Neural cell (in vitro differentiated cells): ENCODE measurements around the gene NPAS3. TPM values are rescaled to one million over a fixed set of nuclear protein-coding genes. Genes with fewer than 3 reads are reported as not detected.

Experiments
- H2AFZ ChIP-seq: fragments of 200-600, 300-800 bp; sonication (generic), shearing (Covaris generic); 2 replicates; pipeline ENCODE4 v1.6.0; 2014; ENCODE audit warnings: low read depth, mild to moderate bottlenecking, antibody characterized with exemption, low read length, moderate library complexity
- H3F3A ChIP-seq: fragments of 200-600 bp; shearing (Covaris generic); 2 replicates; pipeline ENCODE4 v1.6.1; 2016; ENCODE audit warnings: mild to moderate bottlenecking, moderate library complexity, mixed read lengths, antibody characterized with exemption, low read length; ENCODE audit not compliant: insufficient read depth, poor library complexity, severe bottlenecking
- H3K27ac ChIP-seq: fragments of 200-600, 300-800 bp; sonication (generic), shearing (Covaris generic); 2 replicates; pipeline ENCODE4 v1.5.1; 2014; ENCODE audit warnings: mild to moderate bottlenecking, low read length, moderate library complexity
- H3K27me3 ChIP-seq: fragments of 300-800, 200-600 bp; sonication (generic), shearing (Covaris generic); 2 replicates; pipeline ENCODE4 v1.6.0; 2014; ENCODE audit warnings: mild to moderate bottlenecking, low read depth, low read length, moderate library complexity; ENCODE audit not compliant: insufficient read depth
- H3K36me3 ChIP-seq: fragments of 300-800, 200-600 bp; sonication (generic), shearing (Covaris generic); 2 replicates; pipeline ENCODE4 v1.5.1; 2014; ENCODE audit warnings: mild to moderate bottlenecking, antibody characterized with exemption, low read length, moderate library complexity; ENCODE audit not compliant: insufficient read depth
- H3K4me2 ChIP-seq: fragments of 300-800, 200-600 bp; sonication (generic), shearing (Covaris generic); 2 replicates; pipeline ENCODE4 v1.6.0; 2014; ENCODE audit warnings: mild to moderate bottlenecking, low read length
- H3K4me3 ChIP-seq: fragments of 300-800, 200-600 bp; sonication (generic), shearing (Covaris generic); 2 replicates; pipeline ENCODE4 v1.5.1; 2014; ENCODE audit warnings: mild to moderate bottlenecking, low read length, moderate library complexity
- H3K79me2 ChIP-seq: fragments of 200-600 bp; shearing (Covaris generic); replicated peaks from 2 replicates; pipeline ENCODE4 v1.6.0; 2014; ENCODE audit warnings: mild to moderate bottlenecking, low read length, moderate library complexity; ENCODE audit not compliant: insufficient read depth
- H3K9ac ChIP-seq: fragments of 300-800, 200-600 bp; sonication (generic), shearing (Covaris generic); 2 replicates; pipeline ENCODE4 v1.6.1; 2016; ENCODE audit warnings: mild to moderate bottlenecking, low read length, mixed read lengths
- H3K9me2 ChIP-seq: fragments of 200-600 bp; shearing (Covaris generic); 2 replicates; pipeline ENCODE4 v1.6.1; 2016; ENCODE audit warnings: mild to moderate bottlenecking, low read length, mixed read lengths; ENCODE audit not compliant: insufficient read depth
- H3K9me3 ChIP-seq: fragments of 200-600, 300-800 bp; sonication (generic), shearing (Covaris generic); 2 replicates; pipeline ENCODE4 v1.6.1; 2016; ENCODE audit warnings: mild to moderate bottlenecking, mixed run types, low read length, moderate library complexity, mixed read lengths
- H4K20me1 ChIP-seq: fragments of 200-600 bp; shearing (Covaris generic); 2 replicates; pipeline ENCODE4 v1.6.1; 2016; ENCODE audit warnings: mild to moderate bottlenecking, mixed run types; ENCODE audit not compliant: insufficient read depth
- EP300 ChIP-seq: fragments of 450-650 bp; conservative IDR thresholded peaks from 2 replicates; pipeline ENCODE4 v1.6.1; 2014; ENCODE audit warnings: antibody characterized with exemption, mild to moderate bottlenecking, moderate library complexity; ENCODE audit not compliant: poor library complexity, severe bottlenecking
- EZH2 ChIP-seq: fragments of 200-600, 300-800 bp; shearing (Covaris generic), sonication (generic); IDR thresholded peaks from 2 replicates; pipeline ENCODE4 v1.6.1; 2014; ENCODE audit warnings: antibody characterized with exemption, low read length, borderline replicate concordance, mild to moderate bottlenecking; ENCODE audit not compliant: insufficient read depth, poor library complexity, severe bottlenecking
- MXI1 ChIP-seq: fragments of 450-650 bp; conservative IDR thresholded peaks from 2 replicates; pipeline ENCODE4 v1.6.1; 2014; ENCODE audit warnings: antibody characterized with exemption, mild to moderate bottlenecking; ENCODE audit not compliant: poor library complexity, severe bottlenecking
- POLR2AphosphoS5 ChIP-seq: IDR thresholded peaks from 2 replicates; pipeline ENCODE4 v1.6.1; 2012
- RAD21 ChIP-seq: fragments of 450-650 bp; conservative IDR thresholded peaks from 2 replicates; pipeline ENCODE4 v1.6.1; 2014; ENCODE audit warnings: antibody characterized with exemption, mild to moderate bottlenecking, moderate library complexity
- SMC3 ChIP-seq: fragments of 450-650 bp; conservative IDR thresholded peaks from 2 replicates; pipeline ENCODE4 v1.6.1; 2014; ENCODE audit warnings: antibody characterized with exemption, mild to moderate bottlenecking, moderate library complexity; ENCODE audit not compliant: poor library complexity
- TAF1 ChIP-seq: IDR thresholded peaks from 2 replicates; pipeline ENCODE4 v1.6.1; 2012; ENCODE audit warnings: low read depth
- polyA plus RNA-seq: library from polyadenylated mRNA; depleted of rRNA; stranded (reverse); fragments of >200 nt; gene quantifications from 2 replicates; pipeline ENCODE4 v1.2.3, GENCODE V29; 2014
- TF ChIP-seq, protein P1 (sequence below): fragments of 450-650 bp; IDR thresholded peaks from 2 replicates; pipeline ENCODE4 v1.5.1; 2014; ENCODE audit warnings: antibody characterized with exemption, mild to moderate bottlenecking, moderate library complexity; ENCODE audit not compliant: poor library complexity, severe bottlenecking
- TF ChIP-seq, protein P2 (sequence below): IDR thresholded peaks from 2 replicates; pipeline ENCODE4 v1.6.1; 2012; ENCODE audit warnings: borderline replicate concordance

The NPAS3 gene
- polyA plus RNA-seq, 1 donor from 2014 or later, result 1.3 TPM

DNA sequence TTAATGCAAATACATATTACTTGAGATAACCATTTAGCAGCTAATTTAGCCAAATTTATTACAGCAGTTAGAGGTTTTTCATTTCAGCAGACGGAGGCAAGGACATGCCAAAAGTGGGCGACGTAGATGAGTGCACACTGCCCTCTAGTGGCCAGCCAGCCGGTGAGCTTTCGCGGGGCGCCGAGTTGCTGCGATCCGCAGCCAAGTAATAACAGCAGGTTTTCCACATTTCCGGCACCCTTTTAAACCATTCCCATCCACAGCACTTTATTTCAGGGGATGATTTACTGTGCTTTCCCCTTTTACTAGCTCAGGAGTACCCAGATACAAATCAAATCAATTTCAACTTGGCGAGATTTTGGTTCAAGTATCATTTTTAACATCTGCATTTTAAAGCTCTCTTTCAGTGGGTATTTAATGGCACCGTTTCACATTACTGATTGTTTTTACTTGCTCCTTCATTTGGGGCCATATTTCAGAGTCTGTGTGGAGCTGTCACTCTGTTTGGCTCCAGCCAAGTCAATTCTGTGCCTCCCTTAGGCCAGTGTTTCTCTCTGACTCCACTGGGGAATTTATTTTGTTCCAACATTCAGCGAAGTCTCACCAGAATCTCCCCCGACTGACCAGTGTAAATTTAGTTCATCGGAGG is 854.2 kb downstream of the NPAS3 start:
- H2AFZ ChIP-seq, result no peak overlapping the region
- no peaks in the 10 kb centered on the region for H3K27me3 ChIP-seq
- H3K9ac ChIP-seq, result no peak overlapping the region
- H4K20me1 ChIP-seq, result no peaks in the 10 kb centered on the region
- no peaks in the 10 kb centered on the region for H3K9me2 ChIP-seq
- no peak overlapping the region for H3K27ac ChIP-seq
- no peaks in the 10 kb centered on the region for H3K79me2 ChIP-seq
- no peaks in the 10 kb centered on the region for H3F3A ChIP-seq
- no peaks in the 10 kb centered on the region for H3K9me3 ChIP-seq
- H3K4me3 ChIP-seq, result no peak overlapping the region
- no peaks in the 10 kb centered on the region for H3K36me3 ChIP-seq
- TF ChIP-seq SMC3 (peak; percentile 96), EP300 (no peak), RAD21 (peak; percentile 97), EZH2 (no peak)
- TF ChIP-seq, protein P1, sequence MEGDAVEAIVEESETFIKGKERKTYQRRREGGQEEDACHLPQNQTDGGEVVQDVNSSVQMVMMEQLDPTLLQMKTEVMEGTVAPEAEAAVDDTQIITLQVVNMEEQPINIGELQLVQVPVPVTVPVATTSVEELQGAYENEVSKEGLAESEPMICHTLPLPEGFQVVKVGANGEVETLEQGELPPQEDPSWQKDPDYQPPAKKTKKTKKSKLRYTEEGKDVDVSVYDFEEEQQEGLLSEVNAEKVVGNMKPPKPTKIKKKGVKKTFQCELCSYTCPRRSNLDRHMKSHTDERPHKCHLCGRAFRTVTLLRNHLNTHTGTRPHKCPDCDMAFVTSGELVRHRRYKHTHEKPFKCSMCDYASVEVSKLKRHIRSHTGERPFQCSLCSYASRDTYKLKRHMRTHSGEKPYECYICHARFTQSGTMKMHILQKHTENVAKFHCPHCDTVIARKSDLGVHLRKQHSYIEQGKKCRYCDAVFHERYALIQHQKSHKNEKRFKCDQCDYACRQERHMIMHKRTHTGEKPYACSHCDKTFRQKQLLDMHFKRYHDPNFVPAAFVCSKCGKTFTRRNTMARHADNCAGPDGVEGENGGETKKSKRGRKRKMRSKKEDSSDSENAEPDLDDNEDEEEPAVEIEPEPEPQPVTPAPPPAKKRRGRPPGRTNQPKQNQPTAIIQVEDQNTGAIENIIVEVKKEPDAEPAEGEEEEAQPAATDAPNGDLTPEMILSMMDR, result peak; percentile 92
- no peak overlapping the region for H3K4me2 ChIP-seq

DNA sequence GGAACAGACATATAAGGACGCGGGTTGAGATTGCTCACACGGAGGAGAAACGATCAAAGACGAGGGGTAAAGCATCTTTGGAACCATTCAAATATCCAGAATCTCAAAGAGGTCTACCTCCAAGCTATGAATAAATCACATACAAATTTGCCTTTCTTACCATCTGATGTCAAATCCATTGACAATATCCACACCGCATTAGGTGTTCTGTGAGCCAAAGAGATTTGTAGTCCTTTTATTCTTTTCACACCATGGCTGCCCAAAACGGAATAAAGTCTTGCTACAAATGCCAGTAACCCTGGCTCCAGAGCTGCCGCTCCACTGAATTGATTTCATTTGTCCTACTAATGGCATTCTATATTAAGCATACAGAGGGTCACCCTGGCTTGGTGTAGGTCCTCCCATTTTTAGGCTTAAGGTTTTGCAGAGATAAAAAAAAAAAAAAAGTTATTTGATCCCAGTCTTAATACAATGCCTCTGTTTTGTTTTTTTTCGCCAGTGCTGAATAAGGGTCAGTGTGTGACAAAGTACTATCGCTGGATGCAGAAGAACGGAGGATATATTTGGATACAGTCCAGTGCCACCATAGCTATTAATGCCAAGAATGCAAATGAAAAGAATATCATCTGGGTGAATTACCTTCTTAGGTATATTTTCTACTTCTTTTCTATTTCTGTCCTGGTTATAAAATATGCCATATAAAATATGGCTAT is 854.9 kb downstream of the NPAS3 start:
- no peak for TF ChIP-seq MXI1
- TF ChIP-seq RAD21, result no peak
- TF ChIP-seq TAF1, result no peak
- no peak for TF ChIP-seq EP300
- TF ChIP-seq, protein P1, result no peak
- TF ChIP-seq POLR2AphosphoS5, result no peak
- TF ChIP-seq, protein P2, sequence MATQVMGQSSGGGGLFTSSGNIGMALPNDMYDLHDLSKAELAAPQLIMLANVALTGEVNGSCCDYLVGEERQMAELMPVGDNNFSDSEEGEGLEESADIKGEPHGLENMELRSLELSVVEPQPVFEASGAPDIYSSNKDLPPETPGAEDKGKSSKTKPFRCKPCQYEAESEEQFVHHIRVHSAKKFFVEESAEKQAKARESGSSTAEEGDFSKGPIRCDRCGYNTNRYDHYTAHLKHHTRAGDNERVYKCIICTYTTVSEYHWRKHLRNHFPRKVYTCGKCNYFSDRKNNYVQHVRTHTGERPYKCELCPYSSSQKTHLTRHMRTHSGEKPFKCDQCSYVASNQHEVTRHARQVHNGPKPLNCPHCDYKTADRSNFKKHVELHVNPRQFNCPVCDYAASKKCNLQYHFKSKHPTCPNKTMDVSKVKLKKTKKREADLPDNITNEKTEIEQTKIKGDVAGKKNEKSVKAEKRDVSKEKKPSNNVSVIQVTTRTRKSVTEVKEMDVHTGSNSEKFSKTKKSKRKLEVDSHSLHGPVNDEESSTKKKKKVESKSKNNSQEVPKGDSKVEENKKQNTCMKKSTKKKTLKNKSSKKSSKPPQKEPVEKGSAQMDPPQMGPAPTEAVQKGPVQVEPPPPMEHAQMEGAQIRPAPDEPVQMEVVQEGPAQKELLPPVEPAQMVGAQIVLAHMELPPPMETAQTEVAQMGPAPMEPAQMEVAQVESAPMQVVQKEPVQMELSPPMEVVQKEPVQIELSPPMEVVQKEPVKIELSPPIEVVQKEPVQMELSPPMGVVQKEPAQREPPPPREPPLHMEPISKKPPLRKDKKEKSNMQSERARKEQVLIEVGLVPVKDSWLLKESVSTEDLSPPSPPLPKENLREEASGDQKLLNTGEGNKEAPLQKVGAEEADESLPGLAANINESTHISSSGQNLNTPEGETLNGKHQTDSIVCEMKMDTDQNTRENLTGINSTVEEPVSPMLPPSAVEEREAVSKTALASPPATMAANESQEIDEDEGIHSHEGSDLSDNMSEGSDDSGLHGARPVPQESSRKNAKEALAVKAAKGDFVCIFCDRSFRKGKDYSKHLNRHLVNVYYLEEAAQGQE, result no peak
- no peak for TF ChIP-seq SMC3
- TF ChIP-seq EZH2, result no peak
- Histone ChIP-seq H4K20me1 (no peaks in the 10 kb centered on the region), H3K4me3 (no peak overlapping the region), H3K79me2 (no peaks in the 10 kb centered on the region), H3K9ac (no peak overlapping the region), H3K36me3 (no peaks in the 10 kb centered on the region), H3K27me3 (no peaks in the 10 kb centered on the region), H2AFZ (no peak overlapping the region), H3K9me2 (no peaks in the 10 kb centered on the region), H3K4me2 (no peak overlapping the region), H3K27ac (no peak overlapping the region), H3F3A (no peaks in the 10 kb centered on the region), H3K9me3 (no peaks in the 10 kb centered on the region)
